HEK293T (cell line): ENCODE results near the gene BABAM1.

Source experiments
- CTCF ChIA-PET: fragments of 350-600 bp; formaldehyde crosslinking; extraction: SDS; loops from one replicate; lab custom pipeline; 2021; ENCODE audit warnings: antibody characterized with exemption, inconsistent platforms; lab: Yijun Ruan, JAX
- POLR2A ChIA-PET: fragments of 350-600 bp; formaldehyde crosslinking; extraction: SDS; loops from one replicate; lab custom pipeline; 2020; ENCODE audit warnings: antibody characterized with exemption, inconsistent platforms; lab: Yijun Ruan, JAX
- DNase-seq: peaks from one replicate; pipeline ENCODE4 v3.0.0; 2012; ENCODE audit warnings: mixed read lengths; ENCODE audit errors: extremely low spot score
- ARNT ChIP-seq: fragments of 450-650 bp; IDR thresholded peaks from 2 replicates; pipeline ENCODE4 v1.6.1; 2017; ENCODE audit warnings: mild to moderate bottlenecking
- BHLHE40 ChIP-seq: fragments of 450-650 bp; IDR thresholded peaks from 2 replicates; pipeline ENCODE4 v1.6.1; 2016; ENCODE audit warnings: mild to moderate bottlenecking, moderate library complexity, borderline replicate concordance
- CTBP1 ChIP-seq: fragments of 450-650 bp; IDR thresholded peaks from 2 replicates; pipeline ENCODE4 v1.6.1; 2016; ENCODE audit warnings: borderline replicate concordance
- ELF4 ChIP-seq: fragments of 450-650 bp; IDR thresholded peaks from 2 replicates; pipeline ENCODE4 v1.6.1; 2017; ENCODE audit warnings: antibody characterized with exemption
- FOXA1 ChIP-seq: fragments of 450-650 bp; IDR thresholded peaks from 2 replicates; pipeline ENCODE4 v1.6.1; 2016; ENCODE audit warnings: mild to moderate bottlenecking
- FOXK2 ChIP-seq: fragments of 450-650 bp; IDR thresholded peaks from 2 replicates; pipeline ENCODE4 v1.6.1; 2016; ENCODE audit warnings: mild to moderate bottlenecking
- FOXM1 ChIP-seq: fragments of 450-650 bp; IDR thresholded peaks from 2 replicates; pipeline ENCODE4 v1.6.1; 2017; ENCODE audit warnings: mild to moderate bottlenecking, borderline replicate concordance
- HDGF ChIP-seq: fragments of 450-650 bp; IDR thresholded peaks from 2 replicates; pipeline ENCODE4 v1.6.1; 2017; ENCODE audit warnings: antibody characterized with exemption, borderline replicate concordance
- L3MBTL2 ChIP-seq: fragments of 450-650 bp; conservative IDR thresholded peaks from 2 replicates; pipeline ENCODE4 v1.6.1; 2016; ENCODE audit warnings: mild to moderate bottlenecking
- LEF1 ChIP-seq: fragments of 450-650 bp; IDR thresholded peaks from 2 replicates; pipeline ENCODE4 v1.6.1; 2017; ENCODE audit warnings: mild to moderate bottlenecking, borderline replicate concordance
- NFRKB ChIP-seq: fragments of 450-650 bp; IDR thresholded peaks from 2 replicates; pipeline ENCODE4 v1.6.1; 2016; ENCODE audit warnings: mild to moderate bottlenecking, moderate library complexity
- PKNOX1 ChIP-seq: fragments of 450-650 bp; IDR thresholded peaks from 2 replicates; pipeline ENCODE4 v1.6.1; 2016
- SP1 ChIP-seq: fragments of 450-650 bp; IDR thresholded peaks from 2 replicates; pipeline ENCODE4 v1.6.1; 2017
- SUZ12 ChIP-seq: fragments of 450-650 bp; IDR thresholded peaks from 2 replicates; pipeline ENCODE4 v1.6.1; 2016; ENCODE audit warnings: mild to moderate bottlenecking
- TARDBP ChIP-seq: fragments of 450-650 bp; IDR thresholded peaks from 2 replicates; pipeline ENCODE4 v1.6.1; 2016
- ZNF384 ChIP-seq: fragments of 450-650 bp; IDR thresholded peaks from 2 replicates; pipeline ENCODE4 v1.6.1; 2016

Gene BABAM1

GRCh38 chr19:17248011-17248776 lies 19.0 kb upstream of the BABAM1 start:
- CTCF ChIA-PET: interaction anchor here (1.4 to 1.5 kb wide), 2 partner anchors 12 to 18 kb away, joined by 5 to 7 read pairs; no protein-coding TSS in a partner anchor
- TF ChIP-seq ARNT (no peak), FOXK2 (no peak), NFRKB (no peak), SUZ12 (no peak), ZNF384 (no peak), HDGF (no peak), LEF1 (no peak), TARDBP (no peak), FOXM1 (no peak), BHLHE40 (no peak), CTBP1 (no peak), SP1 (no peak), ELF4 (no peak), L3MBTL2 (no peak)
- no peak for DNase-seq
- POLR2A ChIA-PET: interaction anchor here (1.1 to 2.8 kb wide), 7 partner anchors 9 to 33 kb away, joined by 3 to 11 read pairs (median 5); partner anchors contain the start of genes BABAM1, OCEL1 and USE1

- TF ChIP-seq TARDBP (no peak), FOXA1 (no peak), PKNOX1 (no peak), FOXK2 (no peak), LEF1 (no peak), HDGF (no peak), ELF4 (no peak), BHLHE40 (no peak), L3MBTL2 (no peak), ARNT (no peak), SP1 (no peak), CTBP1 (no peak), FOXM1 (no peak)
- no peak for DNase-seq
- CTCF ChIA-PET: interaction anchor here (0.6 to 1.4 kb wide), 3 partner anchors 11 to 28 kb away, joined by 3 to 9 read pairs (median 5); no protein-coding TSS in a partner anchor
- POLR2A ChIA-PET: interaction anchor here (0.9 to 2.8 kb wide), 6 partner anchors 9 to 34 kb away, joined by 3 to 11 read pairs (median 5); partner anchors contain the start of genes BABAM1, OCEL1 and USE1
Observed at GRCh38 chr19:17249887-17250548, 17.2 kb upstream of the BABAM1 start.

- ChIA-PET POLR2A (no interaction called here), CTCF (no interaction called here)
- no peak for TF ChIP-seq FOXK2
- no peak for TF ChIP-seq FOXM1
- TF ChIP-seq FOXA1: no peak
- TF ChIP-seq CTBP1: no peak
- no peak for TF ChIP-seq SP1
- TF ChIP-seq SUZ12: no peak
- no peak for TF ChIP-seq L3MBTL2
- DNase-seq: no peak
Observed at GRCh38 chr19:17254636-17255035, 12.6 kb upstream of the BABAM1 start.

GRCh38 chr19:17255150-17255621 lies 12.1 kb upstream of the BABAM1 start:
- TF ChIP-seq LEF1 (no peak), PKNOX1 (peak; percentile 52; the same call in 1 of the 2 replicates), TARDBP (no peak), ZNF384 (no peak)
- CTCF ChIA-PET: no interaction called here
- POLR2A ChIA-PET: no interaction called here
- no peak for DNase-seq

GRCh38 chr19:17256130-17256529 lies 11.1 kb upstream of the BABAM1 start:
- POLR2A ChIA-PET: interaction anchor here (0.7 kb wide), 1 partner anchor 14 kb away, joined by 4 read pairs; no protein-coding TSS in a partner anchor
- CTCF ChIA-PET: no interaction called here
- no peak for TF ChIP-seq ARNT
- no peak for DNase-seq

GRCh38 chr19:17259118-17259780 lies 8.0 kb upstream of the BABAM1 start:
- ChIA-PET POLR2A (interaction anchor here (0.9 to 1.6 kb wide), 6 partner anchors 9 to 45 kb away, joined by 3 to 5 read pairs (median 3); partner anchors contain the start of genes OCEL1 and USE1), CTCF (interaction anchor here (0.7 to 1.4 kb wide), 3 partner anchors 11 to 34 kb away, joined by 3 to 5 read pairs (median 4); no protein-coding TSS in a partner anchor)
- DNase-seq: no peak
- TF ChIP-seq ZNF384: no peak

GRCh38 chr19:17259934-17260333 lies 7.3 kb upstream of the BABAM1 start:
- ChIA-PET CTCF (interaction anchor here (0.6 to 1.4 kb wide), 9 partner anchors 7 to 126 kb away, joined by 3 to 5 read pairs (median 4); no protein-coding TSS in a partner anchor), POLR2A (interaction anchor here (1.0 to 1.6 kb wide), 3 partner anchors 24 to 45 kb away, joined by 3 to 4 read pairs (median 3); partner anchors contain the start of gene USE1)
- DNase-seq: no peak
- TF ChIP-seq ELF4 (no peak), SUZ12 (no peak), ZNF384 (no peak), L3MBTL2 (no peak), HDGF (no peak), NFRKB (no peak), FOXM1 (no peak), CTBP1 (no peak), LEF1 (no peak)
